ENCODE results near the gene IL36G.

The IL36G gene

DNA sequence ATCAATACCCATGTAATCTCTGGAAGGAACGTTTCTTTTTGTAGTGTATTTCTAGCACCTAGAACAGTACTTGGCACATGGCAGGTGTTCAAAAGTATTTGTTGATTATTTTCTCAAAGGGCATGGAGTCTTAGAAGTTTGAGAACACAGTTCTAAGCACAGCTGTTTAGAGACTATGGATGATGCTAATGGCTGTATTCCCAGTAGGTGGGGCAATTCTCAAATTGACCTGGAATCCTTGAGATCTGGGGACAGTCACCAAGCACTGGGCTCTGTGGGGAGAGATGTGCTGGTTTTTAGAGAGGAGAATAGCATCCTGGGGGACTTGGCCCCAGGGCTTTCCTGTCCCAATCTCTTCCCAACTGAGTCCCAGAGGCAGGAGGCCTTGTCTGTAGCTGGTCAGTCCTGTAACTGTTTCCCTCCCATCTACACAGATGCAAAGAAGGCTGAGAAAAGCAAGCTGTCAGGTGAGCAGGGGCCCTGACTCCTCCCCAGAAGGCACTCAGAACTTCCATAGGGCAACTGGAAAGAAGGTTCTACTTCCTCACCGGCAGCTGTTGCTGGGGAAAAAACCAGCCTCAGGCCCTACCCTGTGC, 17.5 kb upstream of the IL36G start:
- Mint-ChIP-seq H3K27me3 (ENCODE audit: low read depth) (peaks cover 12% of the 10 kb centered on the region), H3K9me3 (no peaks in the 10 kb centered on the region), H3K4me3 (no peak overlapping the region), H3K27ac (no peak overlapping the region), H3K4me1 (no peaks in the 10 kb centered on the region), H3K36me3 (ENCODE audit: low read depth) (no peaks in the 10 kb centered on the region)
- TF ChIP-seq, protein P1, sequence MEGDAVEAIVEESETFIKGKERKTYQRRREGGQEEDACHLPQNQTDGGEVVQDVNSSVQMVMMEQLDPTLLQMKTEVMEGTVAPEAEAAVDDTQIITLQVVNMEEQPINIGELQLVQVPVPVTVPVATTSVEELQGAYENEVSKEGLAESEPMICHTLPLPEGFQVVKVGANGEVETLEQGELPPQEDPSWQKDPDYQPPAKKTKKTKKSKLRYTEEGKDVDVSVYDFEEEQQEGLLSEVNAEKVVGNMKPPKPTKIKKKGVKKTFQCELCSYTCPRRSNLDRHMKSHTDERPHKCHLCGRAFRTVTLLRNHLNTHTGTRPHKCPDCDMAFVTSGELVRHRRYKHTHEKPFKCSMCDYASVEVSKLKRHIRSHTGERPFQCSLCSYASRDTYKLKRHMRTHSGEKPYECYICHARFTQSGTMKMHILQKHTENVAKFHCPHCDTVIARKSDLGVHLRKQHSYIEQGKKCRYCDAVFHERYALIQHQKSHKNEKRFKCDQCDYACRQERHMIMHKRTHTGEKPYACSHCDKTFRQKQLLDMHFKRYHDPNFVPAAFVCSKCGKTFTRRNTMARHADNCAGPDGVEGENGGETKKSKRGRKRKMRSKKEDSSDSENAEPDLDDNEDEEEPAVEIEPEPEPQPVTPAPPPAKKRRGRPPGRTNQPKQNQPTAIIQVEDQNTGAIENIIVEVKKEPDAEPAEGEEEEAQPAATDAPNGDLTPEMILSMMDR (IDR thresholded peaks at IDR 0.05; ENCODE audit: unreplicated experiment in 3 of 3), result no peak

DNA sequence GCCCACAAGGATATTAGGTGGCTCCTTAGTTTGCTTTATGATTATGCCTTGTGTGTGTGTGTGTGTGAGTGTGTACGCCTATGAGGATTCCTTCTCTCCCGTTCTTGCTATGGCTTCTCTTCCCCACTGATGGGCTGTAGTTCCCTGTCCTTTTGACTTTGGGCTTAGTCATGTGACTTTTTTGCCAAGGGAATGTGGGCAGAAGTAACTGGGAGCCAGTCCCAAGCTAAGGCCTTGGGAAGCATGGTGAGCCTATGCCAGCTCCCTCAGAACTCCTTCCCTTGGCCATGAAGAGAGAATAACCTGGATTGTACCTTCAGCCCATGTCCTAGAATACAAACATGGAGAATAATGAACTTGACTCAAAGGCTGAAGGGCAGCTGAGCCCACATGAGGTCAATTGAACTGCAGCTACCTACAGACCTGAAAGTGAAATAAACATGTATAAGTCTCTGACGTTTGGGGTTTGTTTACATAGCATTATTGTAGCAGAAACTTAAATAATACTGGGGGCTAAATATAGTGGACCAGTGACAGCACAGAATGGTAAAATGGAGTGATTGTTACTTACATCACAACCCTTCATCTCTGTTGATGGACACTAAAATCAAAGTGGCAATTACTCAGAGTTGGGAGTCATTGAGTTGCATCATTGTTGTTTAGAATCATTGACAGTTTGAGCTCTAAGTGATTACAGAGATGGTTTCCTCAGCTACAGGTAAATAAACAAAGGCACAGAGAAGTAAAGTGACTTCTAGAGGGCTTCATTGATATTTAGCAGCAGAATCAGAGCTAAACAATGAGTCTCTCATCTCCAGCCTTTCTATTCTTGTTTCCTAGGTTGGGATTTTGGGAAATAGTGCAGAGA, 15.3 kb upstream of the IL36G start:
- no peak overlapping the region for H3K4me3 Mint-ChIP-seq
- TF ChIP-seq, protein P1 (IDR thresholded peaks at IDR 0.05; ENCODE audit: unreplicated experiment in 3 of 3), result no peak
- H3K9me3 Mint-ChIP-seq, result no peaks in the 10 kb centered on the region
- no peaks in the 10 kb centered on the region for H3K36me3 Mint-ChIP-seq (ENCODE audit: low read depth)
- no peak overlapping the region for H3K27ac Mint-ChIP-seq
- H3K4me1 Mint-ChIP-seq, result no peaks in the 10 kb centered on the region
- H3K27me3 Mint-ChIP-seq (ENCODE audit: low read depth), result peaks cover 12% of the 10 kb centered on the region

DNA sequence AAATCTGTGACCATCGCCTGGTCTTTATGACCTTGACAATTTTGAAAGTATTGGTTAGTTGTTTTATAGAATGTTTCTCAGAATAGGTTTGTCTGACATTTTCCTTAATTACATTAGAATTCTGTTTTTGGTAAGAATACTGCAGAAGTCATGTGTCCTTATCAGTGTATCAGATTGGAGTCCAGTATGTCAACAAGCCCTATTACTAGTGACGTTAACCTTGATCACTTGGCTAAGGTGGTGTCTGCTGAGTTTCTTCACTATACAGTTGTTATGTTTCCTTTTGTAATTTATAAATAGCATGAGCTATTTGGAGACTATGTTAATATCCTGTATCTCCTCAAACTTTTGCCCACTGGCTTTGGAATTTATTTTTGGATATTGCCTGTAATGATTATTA, 10.8 kb upstream of the IL36G start:
- H3K4me3 Mint-ChIP-seq, result no peak overlapping the region
- H3K4me1 Mint-ChIP-seq, result no peaks in the 10 kb centered on the region
- H3K36me3 Mint-ChIP-seq (ENCODE audit: low read depth), result no peaks in the 10 kb centered on the region
- H3K27ac Mint-ChIP-seq, result no peak overlapping the region
- H3K9me3 Mint-ChIP-seq, result no peaks in the 10 kb centered on the region
- peaks cover 25% of the 10 kb centered on the region for H3K27me3 Mint-ChIP-seq (ENCODE audit: low read depth)
- TF ChIP-seq, protein P1 (IDR thresholded peaks at IDR 0.05; ENCODE audit: unreplicated experiment in 3 of 3), result no peak

DNA sequence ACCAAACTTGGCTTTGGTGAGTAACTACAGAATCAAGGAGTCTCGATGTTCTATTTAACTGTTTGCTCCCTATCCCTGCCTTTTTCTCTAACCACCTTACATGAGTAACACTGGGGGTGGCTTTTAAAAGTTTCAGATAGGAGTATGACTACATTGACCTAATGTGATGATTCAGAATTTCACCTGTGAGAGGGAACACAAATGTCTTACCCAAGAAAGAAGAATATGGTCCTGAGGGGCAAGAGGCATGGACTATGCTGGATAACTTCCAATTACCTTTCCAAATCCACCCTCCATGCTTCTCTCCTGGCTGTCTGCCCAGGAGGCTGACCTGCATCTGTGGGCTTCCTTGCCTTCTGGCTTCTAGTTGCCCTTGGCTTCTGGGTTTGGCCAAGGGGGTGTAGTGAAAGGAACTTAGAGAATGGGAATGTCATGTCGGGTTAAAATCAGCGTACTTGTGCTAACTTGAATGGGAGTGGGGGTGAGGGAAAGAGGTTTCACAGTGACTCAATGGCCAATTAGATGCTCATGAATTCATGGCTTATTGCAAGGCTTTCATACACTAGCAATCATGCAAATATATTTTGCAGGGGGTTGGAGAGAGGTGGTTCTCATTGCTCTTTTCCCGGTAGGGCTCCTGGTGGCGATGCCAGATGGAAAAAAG, 5.3 kb upstream of the IL36G start:
- peaks cover 34% of the 10 kb centered on the region for H3K27me3 Mint-ChIP-seq (ENCODE audit: low read depth)
- TF ChIP-seq, protein P1 (IDR thresholded peaks at IDR 0.05; ENCODE audit: unreplicated experiment in 3 of 3), result no peak
- H3K36me3 Mint-ChIP-seq (ENCODE audit: low read depth), result no peaks in the 10 kb centered on the region
- no peaks in the 10 kb centered on the region for H3K4me1 Mint-ChIP-seq
- H3K9me3 Mint-ChIP-seq, result no peaks in the 10 kb centered on the region
- H3K4me3 Mint-ChIP-seq, result no peak overlapping the region
- H3K27ac Mint-ChIP-seq, result no peak overlapping the region

DNA sequence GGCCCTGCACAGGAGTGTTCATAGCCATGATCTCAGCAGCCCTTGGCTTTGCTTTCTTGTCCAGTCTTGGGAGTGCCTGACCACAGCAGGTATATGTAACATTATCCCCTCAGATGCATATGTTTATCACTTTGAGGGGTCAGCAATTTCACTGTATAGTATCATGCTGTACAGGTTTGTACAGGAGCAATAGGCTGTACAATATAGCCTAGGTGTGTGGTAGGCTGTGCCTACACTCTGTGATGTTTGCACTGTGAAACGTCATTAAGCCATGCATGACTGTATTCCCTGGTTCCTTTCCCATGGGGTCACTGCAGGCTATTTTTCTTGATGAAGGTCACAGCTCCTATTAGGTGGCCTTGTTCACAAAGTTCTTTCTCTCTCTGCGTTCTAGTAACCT, 4.7 kb upstream of the IL36G start:
- no peaks in the 10 kb centered on the region for H3K36me3 Mint-ChIP-seq (ENCODE audit: low read depth)
- H3K9me3 Mint-ChIP-seq, result no peaks in the 10 kb centered on the region
- no peak overlapping the region for H3K27ac Mint-ChIP-seq
- no peak overlapping the region for H3K4me3 Mint-ChIP-seq
- TF ChIP-seq, protein P1 (IDR thresholded peaks at IDR 0.05; ENCODE audit: unreplicated experiment in 3 of 3), result no peak
- no peaks in the 10 kb centered on the region for H3K4me1 Mint-ChIP-seq
- H3K27me3 Mint-ChIP-seq (ENCODE audit: low read depth), result peaks cover 37% of the 10 kb centered on the region

All from nephron (organoid).